Measurements from ENCODE around the gene PRX. TPM values are rescaled to one million over a fixed set of nuclear protein-coding genes. Genes with fewer than 3 reads are reported as not detected.

Gene PRX
- polyA plus RNA-seq, 3 donors: 0.13 to 0.76 TPM; not detected in 1

DNA sequence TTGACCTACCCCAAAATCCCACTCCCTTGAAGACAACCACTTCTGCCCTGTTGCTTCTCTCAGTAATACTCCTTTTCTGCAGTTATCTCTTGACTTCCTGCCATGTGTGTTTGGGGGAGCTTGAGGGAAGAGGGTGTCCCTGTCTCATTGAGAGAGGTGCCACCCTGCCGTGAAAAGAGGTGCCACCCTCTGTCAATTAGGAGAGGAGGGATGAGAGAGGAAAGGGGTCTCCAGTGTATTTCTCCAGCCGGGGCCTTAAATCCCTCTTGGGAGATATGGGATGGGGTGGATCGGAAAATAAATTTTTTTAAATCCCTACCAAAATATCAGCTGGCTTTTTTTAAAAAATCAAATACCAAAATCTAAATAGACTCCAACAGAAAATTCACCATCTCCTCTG lies 48.2 kb downstream of the PRX start:
- DNase-seq: no peak
- peaks cover 0 to 3% (median 2%) of the 10 kb centered on the region in 3 donors for H3K27me3 Mint-ChIP-seq (ENCODE audit: low read depth in 3 of 3)
- intact Hi-C loops (cut with micrococcal nuclease): loop anchor here in 1 of 2 donors (2.0 to 10.0 kb wide), 2 partner anchors 16 to 100 kb away; partner anchors contain the start of genes BLVRB, C19orf47, PLD3 and SPTBN4
- H3K4me1 Mint-ChIP-seq: peaks cover 61% of the 10 kb centered on the region
- Histone ChIP-seq H3K9me3 (replicated peaks in 1 of 2; ENCODE audit: control insufficient read depth in 1 of 2, insufficient read depth in 1 of 2, low read length in 2 of 2) (no peaks in the 10 kb centered on the region), H3K36me3 (replicated peaks in 1 of 2; ENCODE audit: control insufficient read depth in 1 of 2, insufficient read depth in 2 of 2, low read length in 2 of 2) (peaks cover 28 to 29% of the 10 kb centered on the region in 2 donors), H3K4me3 (replicated peaks in 1 of 3; ENCODE audit: low read depth in 2 of 3, low read length in 3 of 3) (peak overlapping the region in 2 of 3 experiments; percentile 34 to 69), H3K4me2 (replicated peaks; ENCODE audit: extremely low read depth, low read length, poor library complexity, severe bottlenecking) (peak overlapping the region; percentile 78), H3K79me2 (ENCODE audit: insufficient read depth, low read length) (peaks cover 11% of the 10 kb centered on the region), H3K9ac (ENCODE audit: insufficient read depth, low read length, poor library complexity, severe bottlenecking) (peak overlapping the region; percentile 59), H4K20me1 (ENCODE audit: insufficient read depth, low read length) (peaks cover 13% of the 10 kb centered on the region), H3K27me3 (ENCODE audit: control insufficient read depth in 2 of 2, insufficient read depth in 2 of 2, low read length in 2 of 2) (no peaks in the 10 kb centered on the region), H3K4me1 (ENCODE audit: control insufficient read depth in 1 of 2, insufficient read depth in 2 of 2, low read length in 2 of 2) (peaks cover 69 to 72% of the 10 kb centered on the region in 2 donors), H2AFZ (ENCODE audit: insufficient read depth, low read depth, low read length, poor library complexity, severe bottlenecking) (peak overlapping the region; percentile 57), H3K27ac (ENCODE audit: low read depth in 1 of 2, low read length in 2 of 2) (peak overlapping the region in 1 of 2 donors; percentile 72)
- 0% methylated on average over 1 of the region's 3 CpGs for WGBS (ENCODE audit: insufficient coverage)
- peaks cover 26 to 39% of the 10 kb centered on the region in 2 donors for H3K36me3 Mint-ChIP-seq
- H3K27ac Mint-ChIP-seq: peak overlapping the region; percentile 34 to 92 (median 82)
- TF ChIP-seq, protein P1, sequence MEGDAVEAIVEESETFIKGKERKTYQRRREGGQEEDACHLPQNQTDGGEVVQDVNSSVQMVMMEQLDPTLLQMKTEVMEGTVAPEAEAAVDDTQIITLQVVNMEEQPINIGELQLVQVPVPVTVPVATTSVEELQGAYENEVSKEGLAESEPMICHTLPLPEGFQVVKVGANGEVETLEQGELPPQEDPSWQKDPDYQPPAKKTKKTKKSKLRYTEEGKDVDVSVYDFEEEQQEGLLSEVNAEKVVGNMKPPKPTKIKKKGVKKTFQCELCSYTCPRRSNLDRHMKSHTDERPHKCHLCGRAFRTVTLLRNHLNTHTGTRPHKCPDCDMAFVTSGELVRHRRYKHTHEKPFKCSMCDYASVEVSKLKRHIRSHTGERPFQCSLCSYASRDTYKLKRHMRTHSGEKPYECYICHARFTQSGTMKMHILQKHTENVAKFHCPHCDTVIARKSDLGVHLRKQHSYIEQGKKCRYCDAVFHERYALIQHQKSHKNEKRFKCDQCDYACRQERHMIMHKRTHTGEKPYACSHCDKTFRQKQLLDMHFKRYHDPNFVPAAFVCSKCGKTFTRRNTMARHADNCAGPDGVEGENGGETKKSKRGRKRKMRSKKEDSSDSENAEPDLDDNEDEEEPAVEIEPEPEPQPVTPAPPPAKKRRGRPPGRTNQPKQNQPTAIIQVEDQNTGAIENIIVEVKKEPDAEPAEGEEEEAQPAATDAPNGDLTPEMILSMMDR (IDR thresholded peaks at IDR 0.05): no peak
- peaks cover 0 to 2% (median 0%) of the 10 kb centered on the region in 7 donors for H3K9me3 Mint-ChIP-seq
- peak overlapping the region; percentile 76 to 81 for H3K4me3 Mint-ChIP-seq

DNA sequence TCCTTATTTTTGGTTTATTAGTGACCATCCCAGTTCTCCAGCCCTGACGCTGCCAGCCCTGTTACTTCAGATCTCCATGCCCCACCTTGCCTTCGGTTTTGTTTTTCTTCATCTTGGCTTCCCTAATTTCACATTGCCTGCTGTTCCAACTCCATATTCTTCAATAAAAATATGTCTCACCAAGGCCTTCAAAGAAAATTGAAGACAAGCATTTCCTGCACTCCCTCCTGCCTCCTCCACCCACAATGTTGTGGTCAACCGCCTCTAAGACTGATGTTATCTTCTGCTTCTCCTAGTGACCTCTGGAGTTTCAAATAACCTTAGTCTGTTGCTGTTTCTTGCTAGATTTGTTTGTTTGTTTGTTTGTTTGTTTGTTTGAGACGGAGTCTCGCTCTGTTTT lies 50.1 kb downstream of the PRX start:
- peaks cover 13% of the 10 kb centered on the region for H4K20me1 ChIP-seq (ENCODE audit: insufficient read depth, low read length)
- no peak overlapping the region for H2AFZ ChIP-seq (ENCODE audit: insufficient read depth, low read depth, low read length, poor library complexity, severe bottlenecking)
- H3K9me3 ChIP-seq (replicated peaks in 1 of 2; ENCODE audit: control insufficient read depth in 1 of 2, insufficient read depth in 1 of 2, low read length in 2 of 2): no peaks in the 10 kb centered on the region
- Mint-ChIP-seq H3K9me3 (peaks cover 0 to 4% (median 0%) of the 10 kb centered on the region in 7 donors), H3K36me3 (peaks cover 12 to 24% of the 10 kb centered on the region in 2 donors), H3K4me1 (peaks cover 80% of the 10 kb centered on the region), H3K27ac (peak overlapping the region; percentile 90 to 98 (median 96)), H3K27me3 (ENCODE audit: low read depth in 3 of 3) (peaks cover 0 to 3% (median 3%) of the 10 kb centered on the region in 3 donors), H3K4me3 (peak overlapping the region; percentile 31 to 60)
- peak overlapping the region; percentile 23 for H3K4me2 ChIP-seq (replicated peaks; ENCODE audit: extremely low read depth, low read length, poor library complexity, severe bottlenecking)
- intact Hi-C loops (cut with micrococcal nuclease): loop anchor here (5.0 to 10.0 kb wide), 2 partner anchors 79 to 102 kb away; partner anchors contain the start of genes BLVRB (in 1 of the 2), SERTAD3 (in 1 of the 2) and SPTBN4 (in 1 of the 2)
- peaks cover 88 to 92% of the 10 kb centered on the region in 2 donors for H3K4me1 ChIP-seq (ENCODE audit: control insufficient read depth in 1 of 2, insufficient read depth in 2 of 2, low read length in 2 of 2)
- H3K27me3 ChIP-seq (ENCODE audit: control insufficient read depth in 2 of 2, insufficient read depth in 2 of 2, low read length in 2 of 2): no peaks in the 10 kb centered on the region
- TF ChIP-seq, protein P1 (IDR thresholded peaks at IDR 0.05): no peak
- H3K9ac ChIP-seq (ENCODE audit: insufficient read depth, low read length, poor library complexity, severe bottlenecking): no peak overlapping the region
- 0% methylated on average over 2 of the region's 5 CpGs for WGBS (ENCODE audit: insufficient coverage)
- peak; percentile 35 to 50 (median 45) for DNase-seq
- peaks cover 9 to 13% of the 10 kb centered on the region in 2 donors for H3K36me3 ChIP-seq (replicated peaks in 1 of 2; ENCODE audit: control insufficient read depth in 1 of 2, insufficient read depth in 2 of 2, low read length in 2 of 2)
- H3K27ac ChIP-seq (ENCODE audit: low read depth in 1 of 2, low read length in 2 of 2): peak overlapping the region; percentile 82 to 84
- peaks cover 18% of the 10 kb centered on the region for H3K79me2 ChIP-seq (ENCODE audit: insufficient read depth, low read length)
- peak overlapping the region in 1 of 3 experiments; percentile 34 for H3K4me3 ChIP-seq (replicated peaks in 1 of 3; ENCODE audit: low read depth in 2 of 3, low read length in 3 of 3)
